ENCODE measurements around the gene PPP2R1B. TPM values are rescaled to one million over a fixed set of nuclear protein-coding genes. Genes with fewer than 3 reads are reported as not detected.

The PPP2R1B gene
- total and polyA plus RNA-seq, 2 of the 8 experiments (the other 6 are each of a cell fraction or from before 2014, with no cell fraction given), result 25.8 to 87.0 TPM

DNA sequence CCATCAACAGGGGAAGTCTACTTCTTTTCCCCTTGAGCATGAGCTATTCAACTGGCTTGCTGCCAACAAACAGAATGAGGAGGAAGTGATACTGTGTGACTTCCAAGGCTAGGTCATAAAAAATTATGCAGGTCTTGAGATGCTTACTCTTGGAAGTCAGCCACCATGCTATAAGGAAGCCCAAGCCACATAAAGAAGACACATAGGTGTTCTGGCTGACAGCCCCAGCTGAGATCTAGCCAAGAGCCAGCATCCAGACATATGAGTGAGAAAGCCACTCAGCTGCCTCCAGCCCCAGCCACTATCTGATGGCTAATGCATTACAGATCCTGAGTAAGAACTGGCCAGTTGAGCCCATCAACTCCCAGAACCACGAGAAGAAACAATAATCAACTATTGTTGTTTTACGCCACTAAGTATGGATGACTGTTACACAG lies 31.0 kb upstream of the PPP2R1B start:
- no peak overlapping the region for H3K27ac ChIP-seq (ENCODE audit: low read depth, low read length)
- no peak for DNase-seq (ENCODE audit: low read depth in 1 of 2, low spot score in 2 of 2)
- WGBS, 2 experiments (ENCODE audit: extremely low coverage in 1 of 2, insufficient coverage in 1 of 2, insufficient read length in 1 of 2, insufficient replicate concordance in 2 of 2, low coverage in 1 of 2, low lambda C conversion rate in 2 of 2, missing lambda C conversion rate in 1 of 2), result 92% methylated on average over 2 of the region's 2 CpGs; no CpG with 5 or more reads in 1 of the 2 experiments
- no peak overlapping the region for H2BK15ac ChIP-seq (ENCODE audit: low read length)
- TF ChIP-seq YY1 (IDR thresholded peaks at IDR 0.05; ENCODE audit: low read depth, low read length) (no peak), CEBPB (IDR thresholded peaks at IDR 0.05; ENCODE audit: low read depth, low read length) (no peak), SUZ12 (IDR thresholded peaks at IDR 0.05; ENCODE audit: low read length) (no peak), SIN3A (conservative IDR thresholded peaks at IDR 0.05 in 1 of 2, IDR thresholded peaks at IDR 0.05 in 1 of 2; ENCODE audit: low read depth in 1 of 2, low read length in 2 of 2) (no peak), CHD1 (IDR thresholded peaks at IDR 0.05; ENCODE audit: low read depth, low read length) (no peak), BCL11A (IDR thresholded peaks at IDR 0.05; ENCODE audit: low read depth in 2 of 2, low read length in 2 of 2) (no peak), KDM5A (IDR thresholded peaks at IDR 0.05; ENCODE audit: low read length) (no peak), TEAD4 (IDR thresholded peaks at IDR 0.05; ENCODE audit: low read depth, low read length) (no peak), CBX8 (IDR thresholded peaks at IDR 0.05; ENCODE audit: borderline replicate concordance, low read depth, low read length) (no peak), SP4 (IDR thresholded peaks at IDR 0.05; ENCODE audit: low read length) (no peak), RXRA (IDR thresholded peaks at IDR 0.05; ENCODE audit: insufficient read depth, low read depth, low read length) (no peak), EP300 (IDR thresholded peaks at IDR 0.05; ENCODE audit: borderline replicate concordance in 1 of 2, low read depth in 2 of 2, low read length in 2 of 2) (no peak)
- TF ChIP-seq, protein P1, sequence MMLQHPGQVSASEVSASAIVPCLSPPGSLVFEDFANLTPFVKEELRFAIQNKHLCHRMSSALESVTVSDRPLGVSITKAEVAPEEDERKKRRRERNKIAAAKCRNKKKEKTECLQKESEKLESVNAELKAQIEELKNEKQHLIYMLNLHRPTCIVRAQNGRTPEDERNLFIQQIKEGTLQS (IDR thresholded peaks at IDR 0.05; ENCODE audit: insufficient read depth, low read depth, low read length), result no peak
- no peaks in the 10 kb centered on the region for H3K79me1 ChIP-seq (ENCODE audit: low read depth, low read length)
- H4K5ac ChIP-seq (ENCODE audit: insufficient read length, low read depth, low read length), result no peak overlapping the region
- no peak overlapping the region for H2BK12ac ChIP-seq (ENCODE audit: low read depth, low read length)
- no peak overlapping the region for H2BK5ac ChIP-seq (ENCODE audit: low read depth, low read length)
- H3K4me2 ChIP-seq (ENCODE audit: insufficient read depth in 1 of 2, low read depth in 2 of 2, low read length in 2 of 2), result no peak overlapping the region
- no peaks in the 10 kb centered on the region for H3K36me3 ChIP-seq (ENCODE audit: control insufficient read depth in 2 of 4, insufficient read depth in 4 of 4, low read length in 3 of 4)
- ChIA-PET CTCF (ENCODE audit: partially characterized antibody) (interaction anchor here (0.9 to 2.7 kb wide), 7 partner anchors 18 to 210 kb away, joined by 3 to 11 read pairs (median 4); no protein-coding TSS in a partner anchor), POLR2A (ENCODE audit: partially characterized antibody) (no interaction called here)
- H3K56ac ChIP-seq (replicated peaks; ENCODE audit: insufficient read length, low read depth, low read length), result no peak overlapping the region
- H3K79me2 ChIP-seq (ENCODE audit: control insufficient read depth in 1 of 2, insufficient read depth in 2 of 2, low read length in 2 of 2), result no peaks in the 10 kb centered on the region
- no peak overlapping the region for H3K23ac ChIP-seq (ENCODE audit: insufficient read length)
- H2BK20ac ChIP-seq (ENCODE audit: low read length), result no peak overlapping the region
- H3K4ac ChIP-seq (replicated peaks; ENCODE audit: insufficient read length, low read depth, low read length), result no peak overlapping the region
- H3K18ac ChIP-seq (ENCODE audit: extremely low read depth, low read length), result no peak overlapping the region
- no peaks in the 10 kb centered on the region for H4K20me1 ChIP-seq (replicated peaks in 1 of 2; ENCODE audit: control insufficient read depth in 1 of 2, insufficient read depth in 2 of 2, low read length in 2 of 2)
- no peak overlapping the region for H3K9ac ChIP-seq (replicated peaks in 1 of 4; ENCODE audit: extremely low read depth in 1 of 4, low read depth in 3 of 4, low read length in 3 of 4)
- no peak overlapping the region for H2AK5ac ChIP-seq (ENCODE audit: low read depth, low read length)
- H2BK120ac ChIP-seq (replicated peaks; ENCODE audit: low read depth, low read length), result no peak overlapping the region
- no peaks in the 10 kb centered on the region for H3K9me3 ChIP-seq (ENCODE audit: insufficient read depth in 2 of 2, low read depth in 1 of 2, low read length in 1 of 2)
- peaks cover 0 to 1% (median 0%) of the 10 kb centered on the region in 4 experiments; a peak in 1 of 7 replicates for H3K27me3 ChIP-seq (replicated peaks in 1 of 4; ENCODE audit: control insufficient read depth in 3 of 4, extremely low read depth in 1 of 4, insufficient read depth in 3 of 4, low read length in 3 of 4)
- no peak overlapping the region for H2AFZ ChIP-seq (ENCODE audit: low read length)
- H4K91ac ChIP-seq (replicated peaks; ENCODE audit: insufficient read length, low read length), result no peak overlapping the region
- H3K23me2 ChIP-seq (ENCODE audit: low read depth, low read length), result no peaks in the 10 kb centered on the region; the same call in 1 of the 2 replicates
- H3K14ac ChIP-seq (ENCODE audit: insufficient read length), result no peak overlapping the region
- no peak for FAIRE-seq
- no peaks in the 10 kb centered on the region for H3K4me1 ChIP-seq (replicated peaks in 1 of 4; ENCODE audit: control insufficient read depth in 3 of 4, insufficient read depth in 4 of 4, low read length in 3 of 4)
- no peak overlapping the region for H3K4me3 ChIP-seq (ENCODE audit: extremely low read depth in 1 of 4, insufficient read depth in 2 of 4, low read depth in 3 of 4, low read length in 4 of 4)
- no peak overlapping the region for H4K8ac ChIP-seq (ENCODE audit: extremely low read depth, insufficient read depth, low read length)

Data from H1 (cell line).